ENCODE results near the gene DDX17. TPM values are rescaled to one million over a fixed set of nuclear protein-coding genes. Genes with fewer than 3 reads are reported as not detected.

DDX17 gene
- total and polyA plus RNA-seq, 10 of the 15 experiments (the other 5 are each of a cell fraction or from before 2014, with no cell fraction given) = 25.2 to 778 (median 266) TPM

DNA sequence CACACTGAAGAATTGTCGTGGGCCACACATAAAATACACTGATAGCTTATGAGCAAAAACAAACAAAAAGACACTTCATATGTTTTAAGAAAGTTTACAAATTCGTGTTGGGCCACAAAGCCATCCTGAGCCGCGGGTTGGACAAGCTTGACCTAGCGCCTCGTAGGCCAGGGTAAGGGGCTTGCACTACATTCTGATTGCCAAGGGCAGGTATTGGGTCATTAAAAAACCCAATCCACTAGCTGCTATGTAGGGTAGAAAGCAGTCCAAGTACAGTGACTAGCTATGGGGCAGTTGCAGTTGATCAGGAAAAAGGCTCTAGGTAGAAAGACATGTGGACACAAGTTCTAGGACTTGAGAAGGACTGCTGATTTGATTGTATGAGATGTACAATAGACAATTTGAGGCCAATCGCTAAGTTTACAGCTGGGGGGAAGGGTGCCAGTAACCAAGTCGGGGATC, 24.2 kb downstream of the DDX17 start:
- BruUV-seq (replicated peaks) = no TSS peak
- ATAC-seq = no peak
- in situ Hi-C loops (cut with MboI) = no loop called here
- H3K79me2 ChIP-seq (ENCODE audit: control insufficient read depth, insufficient read depth, low read length) = no peaks in the 10 kb centered on the region
- H3K4me3 ChIP-seq = no peak overlapping the region
- H2AFZ ChIP-seq (ENCODE audit: control insufficient read depth, low read depth, low read length) = no peak overlapping the region
- intact Hi-C loops (cut with micrococcal nuclease; ENCODE audit: unreplicated experiment) = loop anchor here (10.0 kb wide), 1 partner anchor 427 kb away; the partner anchor contains the start of gene PICK1
- no peak overlapping the region for H3K4me2 ChIP-seq (ENCODE audit: control insufficient read depth, insufficient read depth)
- SMC1A ChIA-PET (ENCODE audit: uncharacterized antibody, unreplicated experiment) = interaction anchor here (1.6 kb wide), 1 partner anchor 9 kb away, joined by 6 read pairs; no protein-coding TSS in a partner anchor
- peaks cover 10 to 32% of the 10 kb centered on the region in 2 experiments for H3K36me3 ChIP-seq (ENCODE audit: control insufficient read depth in 2 of 2, insufficient read depth in 2 of 2, low read length in 1 of 2)
- CTCF ChIA-PET = interaction anchor here (0.6 kb wide), 1 partner anchor 591 kb away, joined by 3 read pairs; no protein-coding TSS in a partner anchor
- H3K27me3 ChIP-seq (replicated peaks in 1 of 2; ENCODE audit: control insufficient read depth in 2 of 2, insufficient read depth in 2 of 2, low read length in 1 of 2) = no peaks in the 10 kb centered on the region
- no peaks in the 10 kb centered on the region; the same call in 1 of the 2 replicates for H4K20me1 ChIP-seq (ENCODE audit: control insufficient read depth, insufficient read depth)
- 88% methylated on average over 8 of the region's 8 CpGs for WGBS (ENCODE audit: insufficient coverage, insufficient replicate concordance, low lambda C conversion rate, missing lambda C conversion rate)
- FAIRE-seq = no peak
- no peaks in the 10 kb centered on the region for H3K9me3 ChIP-seq (replicated peaks; ENCODE audit: control insufficient read depth, insufficient read depth, low read length)
- H3K4me1 ChIP-seq (ENCODE audit: control insufficient read depth, insufficient read depth, low read length) = no peaks in the 10 kb centered on the region
- RAD21 ChIA-PET (ENCODE audit: unreplicated experiment) = no interaction called here
- POLR2A ChIA-PET = no interaction called here
- H3K9ac ChIP-seq (ENCODE audit: control insufficient read depth, insufficient read depth, low read length) = no peak overlapping the region
- H3K27ac ChIP-seq (ENCODE audit: control insufficient read depth, insufficient read depth) = no peak overlapping the region
- DNase-seq (ENCODE audit: low read depth, low spot score) = no peak
- TF ChIP-seq RB1 (IDR thresholded peaks at IDR 0.05; ENCODE audit: borderline replicate concordance) (no peak), RUNX3 (IDR thresholded peaks at IDR 0.05; ENCODE audit: low read length) (peak; percentile 1; the same call in 1 of the 2 replicates), POLR2AphosphoS2 (IDR thresholded peaks at IDR 0.05; ENCODE audit: low read depth, low read length) (peak; percentile 40; the same call in 1 of the 2 replicates), HSF1 (IDR thresholded peaks at IDR 0.05; ENCODE audit: low read depth, low read length) (no peak), BACH1 (IDR thresholded peaks at IDR 0.05; ENCODE audit: borderline replicate concordance) (no peak), NFYB (IDR thresholded peaks at IDR 0.05; ENCODE audit: insufficient read depth, low read depth, low read length) (no peak), CBFB (IDR thresholded peaks at IDR 0.05; ENCODE audit: low read depth) (peak; percentile 58; the same call in 1 of the 2 replicates), USF2 (IDR thresholded peaks at IDR 0.05; ENCODE audit: borderline replicate concordance, low read depth, low read length) (no peak), ESRRA (IDR thresholded peaks at IDR 0.05; ENCODE audit: low read length) (no peak), IKZF1 (conservative IDR thresholded peaks at IDR 0.05) (no peak), LARP7 (IDR thresholded peaks at IDR 0.05) (no peak), PML (IDR thresholded peaks at IDR 0.05; ENCODE audit: low read length) (peak; percentile 63), ASH2L (IDR thresholded peaks at IDR 0.05; ENCODE audit: borderline replicate concordance, low read depth) (no peak), PAX8 (IDR thresholded peaks at IDR 0.05) (no peak), YBX1 (IDR thresholded peaks at IDR 0.05) (no peak), MYC (IDR thresholded peaks at IDR 0.05; ENCODE audit: insufficient read depth, insufficient read length, insufficient replicate concordance, low read length, severe bottlenecking) (no peak), BRCA1 (IDR thresholded peaks at IDR 0.05; ENCODE audit: low read depth, low read length) (no peak), IRF5 (IDR thresholded peaks at IDR 0.05; ENCODE audit: borderline replicate concordance) (no peak)
- TF ChIP-seq, protein P1, sequence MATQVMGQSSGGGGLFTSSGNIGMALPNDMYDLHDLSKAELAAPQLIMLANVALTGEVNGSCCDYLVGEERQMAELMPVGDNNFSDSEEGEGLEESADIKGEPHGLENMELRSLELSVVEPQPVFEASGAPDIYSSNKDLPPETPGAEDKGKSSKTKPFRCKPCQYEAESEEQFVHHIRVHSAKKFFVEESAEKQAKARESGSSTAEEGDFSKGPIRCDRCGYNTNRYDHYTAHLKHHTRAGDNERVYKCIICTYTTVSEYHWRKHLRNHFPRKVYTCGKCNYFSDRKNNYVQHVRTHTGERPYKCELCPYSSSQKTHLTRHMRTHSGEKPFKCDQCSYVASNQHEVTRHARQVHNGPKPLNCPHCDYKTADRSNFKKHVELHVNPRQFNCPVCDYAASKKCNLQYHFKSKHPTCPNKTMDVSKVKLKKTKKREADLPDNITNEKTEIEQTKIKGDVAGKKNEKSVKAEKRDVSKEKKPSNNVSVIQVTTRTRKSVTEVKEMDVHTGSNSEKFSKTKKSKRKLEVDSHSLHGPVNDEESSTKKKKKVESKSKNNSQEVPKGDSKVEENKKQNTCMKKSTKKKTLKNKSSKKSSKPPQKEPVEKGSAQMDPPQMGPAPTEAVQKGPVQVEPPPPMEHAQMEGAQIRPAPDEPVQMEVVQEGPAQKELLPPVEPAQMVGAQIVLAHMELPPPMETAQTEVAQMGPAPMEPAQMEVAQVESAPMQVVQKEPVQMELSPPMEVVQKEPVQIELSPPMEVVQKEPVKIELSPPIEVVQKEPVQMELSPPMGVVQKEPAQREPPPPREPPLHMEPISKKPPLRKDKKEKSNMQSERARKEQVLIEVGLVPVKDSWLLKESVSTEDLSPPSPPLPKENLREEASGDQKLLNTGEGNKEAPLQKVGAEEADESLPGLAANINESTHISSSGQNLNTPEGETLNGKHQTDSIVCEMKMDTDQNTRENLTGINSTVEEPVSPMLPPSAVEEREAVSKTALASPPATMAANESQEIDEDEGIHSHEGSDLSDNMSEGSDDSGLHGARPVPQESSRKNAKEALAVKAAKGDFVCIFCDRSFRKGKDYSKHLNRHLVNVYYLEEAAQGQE (IDR thresholded peaks at IDR 0.05; ENCODE audit: low read depth, low read length) = no peak
